Measurements from ENCODE around the gene GSTA2.
A peak's percentile ranks its signal among the peaks of the same experiment; 100 is the strongest.
"Not testable (repeated sequence)": the region's sequence is repeated elsewhere in the genome, so short reads cannot be mapped to it uniquely, and the experiment has no call there.

The GSTA2 gene

DNA sequence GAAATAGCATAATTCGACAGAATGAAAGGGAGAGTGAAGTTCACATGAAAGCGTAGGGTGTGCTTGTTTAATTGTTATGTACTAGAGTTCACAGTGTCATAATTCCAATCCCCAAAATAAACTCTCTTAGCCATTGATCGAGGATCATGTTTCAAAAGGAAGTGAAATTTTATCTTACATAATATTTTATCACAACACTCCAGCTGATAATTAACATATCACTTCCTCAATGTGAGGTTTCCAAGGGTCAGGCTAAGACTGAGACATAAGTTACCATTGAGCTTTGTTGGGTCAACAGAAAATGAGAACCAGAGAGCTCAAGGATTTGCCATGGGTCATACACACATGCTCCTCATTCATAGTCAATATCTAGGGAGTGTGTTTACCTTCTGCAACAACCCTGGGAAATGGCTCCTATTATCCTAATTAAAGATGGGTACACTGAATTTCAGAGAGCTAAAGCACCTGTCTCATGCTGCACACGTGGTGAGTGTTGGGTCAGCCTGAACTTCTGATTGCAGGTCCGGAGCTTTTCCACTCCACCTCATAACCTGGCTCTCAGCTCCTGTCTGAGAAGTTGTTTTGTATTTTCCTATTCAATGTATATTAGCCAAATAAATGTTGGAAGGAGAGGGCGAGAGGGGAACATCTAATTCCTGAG lies 3.0 kb downstream of the GSTA2 start:
- DNase-seq (ENCODE audit: low spot score): no peak

DNA sequence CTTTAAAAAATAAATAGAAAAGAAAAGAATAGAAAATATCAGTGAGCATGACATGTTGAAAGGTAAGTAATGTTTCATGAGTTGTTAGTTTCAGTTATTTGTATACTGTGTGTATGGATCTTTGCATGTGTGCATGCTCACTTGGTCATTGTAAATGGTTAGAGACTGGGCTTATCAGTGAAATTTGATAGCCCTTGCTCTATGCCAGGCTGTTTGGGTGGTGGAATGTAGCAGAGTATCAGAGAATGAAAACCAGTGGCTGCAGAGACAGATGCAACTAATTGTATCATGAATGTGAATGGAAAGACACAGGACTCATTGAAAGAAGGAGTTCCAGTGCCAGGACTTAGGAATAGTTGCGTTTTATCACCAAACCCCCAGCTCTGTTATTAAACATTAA lies 4.2 kb downstream of the GSTA2 start:
- no peak for DNase-seq (ENCODE audit: low spot score)

DNA sequence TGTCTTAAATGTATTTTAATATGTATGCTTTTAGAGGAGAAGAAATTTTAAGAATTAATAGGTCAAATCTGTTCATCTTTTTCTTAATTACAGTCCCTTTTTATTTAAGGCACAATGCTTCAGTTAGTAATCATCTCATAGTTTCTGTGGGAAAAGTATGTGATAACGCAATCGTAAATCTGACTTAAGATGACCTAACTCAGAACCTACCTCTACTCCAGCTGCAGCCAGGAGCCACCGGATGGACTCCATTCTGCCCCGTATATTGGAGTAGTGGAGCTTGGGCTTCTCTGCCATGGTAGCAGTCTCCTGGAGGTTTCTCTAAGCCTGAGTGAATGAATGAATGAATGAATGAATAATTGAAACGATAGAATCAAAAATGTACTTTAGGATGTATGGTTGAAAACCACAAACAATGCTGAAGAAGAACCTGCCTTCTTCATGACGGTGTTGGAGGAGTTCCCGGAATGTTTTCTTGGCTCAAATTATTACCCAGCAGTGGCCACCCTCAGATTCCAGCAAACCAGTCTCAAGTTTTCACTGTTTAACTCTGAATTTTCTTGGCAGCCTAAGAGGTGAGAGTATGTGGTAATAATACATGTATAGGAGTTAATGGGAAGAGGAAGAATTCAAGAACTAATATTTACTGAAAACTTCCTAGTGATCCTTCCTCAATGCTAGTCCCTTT lies 5.5 kb downstream of the GSTA2 start:
- DNase-seq (ENCODE audit: low spot score): not testable (repeated sequence)

DNA sequence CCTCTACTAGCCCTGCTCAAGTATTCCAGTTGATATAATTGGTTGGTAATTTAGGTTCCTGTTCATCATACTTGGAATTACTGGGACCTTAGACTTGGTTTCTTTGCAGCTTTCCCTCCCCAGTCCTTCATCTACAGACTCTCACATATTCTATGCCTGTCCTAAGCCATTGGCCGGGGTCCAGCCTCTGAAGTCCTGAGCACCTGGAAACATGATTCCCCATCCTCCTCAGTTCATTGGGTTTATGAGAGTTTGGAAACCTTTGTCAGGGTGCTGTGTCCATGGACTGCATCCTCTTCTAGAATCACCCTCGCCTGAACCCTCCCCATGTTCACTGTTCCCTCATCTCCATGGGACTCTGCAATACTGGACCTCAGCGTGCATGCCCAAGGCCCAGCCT lies 8.8 kb downstream of the GSTA2 start:
- no peak for DNase-seq (ENCODE audit: low spot score)

DNA sequence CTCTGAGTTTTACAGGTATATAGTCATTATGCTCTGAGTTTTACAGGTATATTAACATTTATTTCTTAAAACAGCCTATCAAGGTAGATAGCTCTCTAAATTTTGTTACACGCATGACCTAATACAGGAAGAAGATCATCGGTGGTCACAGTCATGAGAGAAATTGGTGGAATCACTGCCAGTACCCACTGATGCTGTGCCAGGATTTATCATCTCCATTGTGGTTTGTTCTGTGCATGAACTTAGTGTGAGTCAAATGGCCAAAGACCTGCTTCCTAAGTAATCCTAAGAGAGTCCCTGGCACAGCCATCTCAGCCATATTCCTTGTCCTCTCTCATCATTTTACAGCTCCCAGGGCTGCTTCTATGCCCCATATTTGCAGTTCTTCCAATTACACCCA lies 10.1 kb downstream of the GSTA2 start:
- DNase-seq (ENCODE audit: low spot score): not testable (repeated sequence)

DNA sequence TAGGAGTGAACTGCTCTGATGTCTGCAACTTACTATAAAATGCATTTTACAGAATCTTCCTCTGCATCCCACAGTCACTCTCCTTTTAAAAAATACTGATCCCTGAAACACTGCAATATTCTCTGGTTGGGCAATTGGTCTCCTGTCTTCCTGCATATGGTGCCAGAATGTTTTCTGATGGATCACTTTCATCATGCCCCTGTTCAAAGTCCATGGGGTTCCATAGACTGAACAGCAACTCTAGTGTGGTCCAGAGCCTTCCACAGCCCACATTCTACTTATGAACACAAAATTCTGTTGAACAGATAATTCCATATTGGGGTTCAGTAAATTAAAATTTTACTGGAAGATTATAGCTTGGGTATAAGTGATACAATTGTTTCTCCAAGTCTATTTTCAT lies 11.0 kb downstream of the GSTA2 start:
- no peak for DNase-seq (ENCODE audit: low spot score)

DNA sequence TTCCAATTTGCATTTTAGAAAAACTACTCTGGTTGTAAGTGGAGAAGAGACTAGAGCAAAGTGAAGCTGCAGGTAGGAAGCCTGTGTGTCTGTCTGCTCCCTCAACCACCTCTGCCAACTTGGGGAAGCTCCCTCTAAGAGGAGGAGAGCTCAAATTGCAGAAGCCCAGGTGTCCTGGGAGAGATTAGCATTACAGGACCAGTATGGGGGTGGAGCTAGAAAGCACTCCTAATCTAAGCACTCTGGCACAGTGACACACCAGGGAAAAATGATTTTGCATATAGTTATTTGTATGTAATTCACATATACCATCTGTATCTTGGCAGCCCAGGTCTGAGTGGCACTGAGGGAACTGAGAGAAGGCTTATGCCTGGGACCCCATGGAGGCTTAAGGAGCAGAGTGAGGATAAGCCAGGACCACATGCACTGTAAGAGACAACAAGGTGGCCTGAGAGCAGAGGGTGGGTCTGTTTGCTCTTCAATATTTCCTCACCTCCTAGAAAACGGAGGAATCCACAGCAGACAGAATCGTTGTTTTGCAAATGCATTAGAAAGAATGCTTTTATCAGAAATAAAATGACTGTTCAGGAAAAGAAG lies 13.6 kb downstream of the GSTA2 start:
- DNase-seq (ENCODE audit: low spot score): no peak

DNA sequence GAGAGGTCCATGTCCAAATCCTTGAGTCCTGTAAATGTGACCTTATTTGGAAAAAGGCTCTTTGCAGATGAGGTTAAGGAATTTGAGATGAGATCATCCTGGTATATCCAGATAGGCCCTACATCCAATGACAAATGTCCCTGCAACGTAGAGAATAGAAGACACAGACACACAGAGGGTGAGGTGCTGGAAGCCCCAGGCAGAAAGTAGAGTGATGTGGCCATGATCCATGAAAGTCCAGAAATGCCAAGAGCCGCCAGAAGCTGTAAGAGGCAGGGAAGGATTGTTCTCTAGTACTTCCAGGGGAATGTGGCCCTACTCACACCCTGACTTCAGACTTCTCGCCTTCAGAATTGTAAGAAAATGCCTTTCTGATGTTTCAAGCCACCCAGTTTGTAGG lies 16.0 kb downstream of the GSTA2 start:
- not testable (repeated sequence) for DNase-seq (ENCODE audit: low spot score)

DNA sequence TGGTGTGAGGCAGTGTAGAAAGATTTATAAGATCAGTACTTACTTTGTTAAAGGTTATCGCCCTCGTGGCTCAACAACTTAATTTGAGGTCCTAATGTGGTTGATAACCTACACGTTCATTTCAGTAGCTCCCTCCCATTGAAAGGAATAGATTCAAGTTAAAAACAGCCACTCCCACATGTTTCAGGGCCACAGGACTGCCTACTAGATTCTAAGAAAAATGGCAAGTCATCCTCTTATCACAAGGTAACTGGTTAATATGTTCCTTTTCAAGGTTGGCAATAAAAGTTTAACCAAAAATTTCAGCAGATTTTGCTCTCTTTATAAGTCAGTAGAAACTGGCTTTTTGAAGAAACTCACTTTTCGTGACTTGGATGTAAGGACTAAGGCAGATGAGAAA lies 17.1 kb downstream of the GSTA2 start:
- no peak for DNase-seq (ENCODE audit: low spot score)

DNA sequence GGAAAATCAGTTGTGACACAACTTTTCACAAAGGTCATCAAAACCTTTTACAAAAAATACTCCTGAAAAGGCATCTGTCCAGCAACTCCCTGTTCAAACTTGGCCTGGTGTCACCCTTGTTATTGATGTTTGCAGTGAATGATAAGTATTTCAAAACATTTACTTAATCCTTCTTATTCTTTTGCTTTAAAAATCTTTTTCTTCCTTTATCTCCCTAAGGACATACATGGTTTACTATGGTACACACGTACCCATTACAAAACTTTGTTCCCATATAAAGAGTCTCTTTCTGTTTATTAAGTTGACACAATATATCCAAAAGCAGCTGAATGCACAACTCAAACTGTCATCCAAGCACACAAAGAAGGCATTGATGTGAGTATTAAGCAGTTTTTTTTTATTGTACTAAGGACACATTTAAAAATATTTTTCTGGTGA lies 17.5 kb downstream of the GSTA2 start:
- DNase-seq (ENCODE audit: low spot score): no peak

DNA sequence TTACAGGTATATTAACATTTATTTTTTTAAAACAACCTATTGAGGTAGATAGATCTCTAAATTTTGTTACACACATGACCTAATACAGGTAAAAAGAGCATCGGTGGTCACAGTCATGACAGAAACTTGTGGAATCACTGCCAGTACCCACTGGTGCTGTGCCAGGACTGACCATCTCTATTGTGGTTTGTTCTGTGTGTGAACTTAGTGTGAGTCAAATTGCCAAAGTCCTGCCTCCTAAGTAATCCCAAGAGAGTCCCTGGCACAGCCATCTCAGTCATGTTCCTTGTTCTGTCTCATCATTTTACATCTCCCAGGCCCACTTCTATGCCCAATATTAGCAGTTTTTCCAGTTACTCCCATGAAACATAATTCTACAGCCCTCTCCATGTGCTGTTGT lies 21.4 kb downstream of the GSTA2 start:
- no peak for DNase-seq (ENCODE audit: low spot score)

DNA sequence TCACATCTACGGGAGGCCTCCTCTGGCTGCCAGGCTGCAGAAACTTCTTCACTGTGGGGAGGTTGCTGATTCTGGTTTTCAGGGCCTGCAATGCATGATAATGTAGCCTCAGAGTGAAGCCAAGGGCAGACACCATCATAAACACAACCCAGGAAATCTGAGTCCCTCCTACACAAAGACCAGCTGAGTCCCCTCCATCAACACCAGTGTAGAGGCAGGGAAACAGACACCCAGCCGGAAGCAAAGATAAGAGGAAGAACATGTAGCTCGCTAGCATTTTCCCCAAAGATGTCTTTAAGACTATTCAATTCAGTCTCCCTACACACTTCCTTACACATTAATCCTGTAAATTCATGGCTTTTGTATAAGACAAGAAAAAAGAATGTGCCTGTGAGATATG lies 23.6 kb downstream of the GSTA2 start:
- DNase-seq (ENCODE audit: low spot score): no peak

DNA sequence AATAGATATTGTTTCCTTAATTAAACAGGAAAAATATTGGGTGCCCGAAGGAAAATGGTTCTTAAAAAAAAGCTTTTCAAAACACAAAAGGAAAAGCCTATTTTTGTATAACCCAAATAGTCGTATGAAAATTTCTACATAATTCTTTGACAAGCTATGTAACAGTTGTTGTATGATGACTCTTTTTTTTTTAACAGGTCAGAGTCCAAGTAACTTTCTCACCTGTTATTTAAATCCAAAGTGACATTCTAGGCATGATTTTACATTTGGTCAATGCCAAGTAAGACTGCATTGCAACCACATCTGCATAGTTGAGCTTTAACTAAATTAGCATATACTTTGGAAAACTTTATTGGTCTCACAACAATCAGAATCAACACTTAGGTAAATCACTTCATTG lies 24.1 kb downstream of the GSTA2 start:
- no peak for DNase-seq (ENCODE audit: low spot score)

DNA sequence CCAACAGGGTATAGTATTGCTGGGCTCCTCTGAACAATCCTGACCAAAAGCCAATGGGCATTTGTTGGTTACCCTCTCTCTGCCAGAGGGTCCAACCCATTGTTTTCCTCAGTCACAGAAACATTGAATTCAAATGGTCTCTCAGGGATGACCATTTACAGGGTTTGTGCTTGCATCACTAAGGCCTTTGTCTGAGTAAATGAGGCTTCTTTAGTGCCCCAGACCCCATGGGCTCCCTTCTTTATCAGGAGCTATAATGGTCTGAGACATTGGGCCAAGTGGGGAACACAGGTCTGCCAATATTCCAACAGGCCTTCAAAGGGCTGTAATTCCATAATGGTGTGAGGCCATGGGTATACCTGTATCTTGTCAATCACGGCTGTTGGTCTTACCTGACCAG lies 27.1 kb downstream of the GSTA2 start:
- DNase-seq (ENCODE audit: low spot score): no peak

DNA sequence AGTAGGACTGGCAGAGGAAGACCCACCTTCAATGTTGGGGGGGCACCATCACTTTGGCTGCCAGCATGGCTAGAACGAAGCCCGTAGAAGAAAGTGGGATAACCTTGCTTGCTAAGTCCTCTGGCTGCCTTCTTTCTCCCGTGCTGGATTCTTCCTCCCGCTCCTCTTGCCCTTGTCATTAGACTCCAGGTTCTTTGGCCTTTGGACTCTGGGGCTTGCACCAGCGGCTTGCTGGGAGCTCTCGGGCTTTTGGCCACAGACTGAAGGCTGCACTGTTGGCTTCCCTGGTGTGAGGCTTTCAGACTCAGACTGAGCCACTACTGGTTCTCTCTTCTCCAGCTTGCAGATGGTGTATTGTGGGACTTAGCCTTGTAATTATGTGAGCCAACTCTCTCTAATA lies 28.2 kb downstream of the GSTA2 start:
- no peak for DNase-seq (ENCODE audit: low spot score)

DNA sequence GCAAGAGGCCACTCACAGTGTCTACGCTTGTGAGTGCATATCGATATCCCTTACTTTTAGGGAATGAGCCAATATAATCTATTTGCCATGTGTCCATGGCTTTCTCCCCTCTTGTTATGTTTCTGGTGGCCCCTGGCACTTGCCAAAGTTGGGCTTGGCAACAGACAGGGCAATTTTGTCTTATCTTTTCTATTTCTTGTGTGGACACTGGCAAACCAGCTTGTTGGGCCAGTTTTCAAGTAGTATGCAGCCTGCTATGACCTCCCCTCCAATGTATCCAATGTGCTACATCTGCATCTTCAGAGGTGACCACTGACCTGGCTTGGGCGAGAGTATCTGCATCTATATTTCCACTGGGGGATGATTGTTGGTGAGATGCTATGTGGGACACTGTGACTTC lies 29.2 kb downstream of the GSTA2 start:
- no peak for DNase-seq (ENCODE audit: low spot score)

DNA sequence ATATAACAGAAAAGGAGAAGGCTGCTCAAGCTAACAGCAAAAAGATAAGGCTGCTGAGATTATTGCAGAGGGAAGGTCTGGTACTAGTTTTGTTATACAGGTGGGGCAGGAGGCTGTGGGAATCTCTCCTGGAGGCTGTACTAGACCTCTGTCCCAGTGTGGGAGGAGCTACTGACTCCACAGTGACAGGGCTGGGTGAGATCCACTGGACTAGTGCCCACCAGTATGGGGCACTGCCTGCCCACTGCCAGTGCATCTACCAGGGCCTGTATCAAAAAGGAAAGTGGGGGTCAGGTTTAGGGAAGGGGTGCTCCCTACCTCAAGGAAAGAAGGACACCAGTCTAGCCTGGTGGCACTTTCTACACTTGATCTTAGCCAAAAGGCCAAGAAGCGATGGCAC lies 30.1 kb downstream of the GSTA2 start:
- DNase-seq (ENCODE audit: low spot score): no peak

DNA sequence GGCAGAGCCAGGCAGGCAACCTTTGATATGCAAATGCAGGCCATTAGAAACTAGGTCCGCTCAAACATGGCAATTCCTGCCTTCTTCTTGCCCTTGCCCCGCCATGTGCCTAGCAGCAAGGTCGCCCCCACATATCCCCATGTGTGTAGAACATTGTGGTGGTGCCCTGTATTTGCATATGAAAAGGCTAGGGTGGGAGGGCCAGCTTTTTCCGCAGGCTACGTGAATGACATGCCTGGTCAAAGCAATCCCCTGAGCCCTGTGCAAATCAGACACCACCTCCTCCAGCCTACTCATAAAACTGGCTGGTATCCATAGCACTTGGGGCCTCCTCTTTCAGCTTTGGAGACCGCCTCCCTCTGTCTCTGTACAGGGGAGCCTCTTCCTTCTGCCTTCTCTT lies 31.6 kb downstream of the GSTA2 start:
- peak; percentile 57 for DNase-seq (ENCODE audit: low spot score)

DNA sequence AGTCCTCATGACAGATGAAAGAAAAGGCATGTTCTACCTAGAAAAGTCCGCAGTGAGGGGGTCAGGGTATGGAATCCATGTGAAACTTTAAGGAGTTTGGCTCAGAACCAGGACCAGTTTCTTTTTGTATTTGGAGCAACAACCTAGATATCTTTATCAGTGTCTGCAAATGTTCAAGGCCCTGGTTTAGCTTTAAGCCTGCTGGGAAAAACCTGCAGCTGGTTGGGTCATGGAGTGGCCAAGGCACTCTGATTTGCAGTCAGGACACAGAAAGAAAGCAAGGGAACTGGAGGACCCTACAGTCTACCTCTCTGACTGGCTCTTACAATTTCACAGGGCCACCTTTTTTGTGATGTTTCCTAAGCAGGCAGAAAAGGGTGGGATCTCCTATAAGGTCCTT lies 33.7 kb downstream of the GSTA2 start:
- no peak for DNase-seq (ENCODE audit: low spot score)

DNA sequence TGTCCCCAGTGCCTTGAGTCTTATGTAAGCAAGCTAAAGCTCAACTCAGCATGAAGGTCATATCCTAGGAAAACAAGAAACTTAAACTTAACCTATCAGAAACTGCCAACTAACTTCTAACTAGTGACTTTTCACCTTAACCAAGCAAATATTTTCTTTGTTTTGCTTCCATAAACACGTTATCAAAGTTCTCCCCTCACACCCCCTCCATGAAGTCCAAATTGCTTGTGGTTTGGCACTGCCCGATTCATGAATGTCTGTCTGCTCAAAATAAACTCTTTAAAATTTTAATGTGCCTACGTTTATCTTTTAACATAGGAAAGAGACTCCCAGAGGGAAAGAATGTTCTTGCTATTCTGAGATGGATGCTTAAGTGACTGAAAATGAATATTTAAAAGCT lies 34.9 kb downstream of the GSTA2 start:
- no peak for DNase-seq (ENCODE audit: low spot score)

DNA sequence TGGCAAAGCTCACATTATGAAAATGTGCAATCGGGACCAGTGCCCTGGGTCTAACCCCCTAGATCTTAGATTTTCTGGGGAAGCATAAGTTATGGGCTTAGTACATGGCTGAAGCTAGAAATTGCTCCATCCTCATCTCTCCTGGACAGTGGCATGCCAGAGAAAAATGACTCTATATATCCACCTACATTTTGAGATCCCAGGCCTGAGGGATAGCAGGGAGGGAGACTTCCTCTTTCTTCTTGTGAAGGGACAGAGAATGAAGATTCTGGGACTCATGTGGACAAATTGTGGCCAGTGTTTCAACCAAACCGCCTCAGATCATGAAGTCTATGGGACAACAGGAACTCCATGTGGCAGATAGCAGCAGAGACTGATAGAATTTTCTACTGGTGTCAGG lies 35.4 kb downstream of the GSTA2 start:
- DNase-seq (ENCODE audit: low spot score): no peak

DNA sequence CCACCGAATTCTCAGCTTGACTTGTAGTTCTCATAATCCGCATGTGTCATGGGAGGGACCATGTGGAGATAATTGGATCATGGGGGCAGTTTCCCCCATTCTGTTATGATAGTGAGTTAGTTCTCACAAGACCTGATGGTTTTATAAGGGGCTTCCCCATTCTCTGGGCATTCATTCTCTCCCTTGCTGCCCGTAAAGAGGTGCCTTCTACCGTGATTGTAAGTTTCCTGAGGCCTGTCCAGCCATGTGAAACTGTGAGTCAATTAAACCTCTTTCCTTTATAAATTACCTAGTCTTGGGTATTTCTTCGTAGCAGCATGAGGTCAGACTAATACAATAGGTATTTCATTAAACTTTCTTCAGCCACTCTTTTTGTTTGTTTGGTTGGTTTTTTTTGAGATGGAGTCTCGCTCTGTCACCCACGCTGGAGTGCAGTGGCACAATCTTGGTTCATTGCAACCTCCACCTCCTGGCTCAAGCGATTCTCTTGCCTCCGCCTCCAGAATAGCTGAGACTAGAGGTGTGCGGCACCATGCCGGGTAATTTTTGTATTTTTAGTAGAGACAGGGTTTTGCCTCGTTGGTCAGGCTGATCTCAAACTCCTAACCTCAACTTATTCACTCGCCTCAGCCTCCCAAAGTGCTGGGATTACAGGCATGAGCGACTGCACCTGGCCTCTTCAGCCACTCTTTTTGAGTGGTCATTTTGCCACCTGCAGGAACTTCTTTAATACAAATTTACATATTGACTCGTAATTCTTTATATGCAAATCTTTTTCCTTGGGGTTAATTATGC lies 36.3 kb downstream of the GSTA2 start:
- DNase-seq (ENCODE audit: low spot score): no peak

DNA sequence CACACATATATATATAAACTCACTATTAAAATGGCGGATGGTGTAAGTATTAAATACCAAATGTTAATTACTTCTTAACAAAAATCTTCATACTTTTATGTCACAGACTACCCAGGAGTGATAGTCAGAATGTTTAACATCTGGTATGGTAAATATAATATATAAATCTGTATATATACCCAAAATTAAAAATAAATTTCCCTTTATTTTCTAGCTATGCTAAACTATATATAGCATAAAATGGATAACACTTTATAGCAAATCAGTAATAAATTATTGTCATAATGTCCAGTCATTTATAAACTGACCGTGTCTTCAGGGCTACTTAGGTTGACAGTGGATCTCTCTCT lies 37.1 kb downstream of the GSTA2 start:
- DNase-seq (ENCODE audit: low spot score): no peak
